Esophagus (tissue), 2 donors: ENCODE data around the gene IFIT3. TPM values are rescaled to one million over a fixed set of nuclear protein-coding genes. Genes with fewer than 3 reads are reported as not detected.

Source experiments
- H3K27ac ChIP-seq, 2 donors: one replicate each; pipeline ENCODE4 v1.5.1; 2013; ENCODE audit warnings: low read depth in 2 of 2, mild to moderate bottlenecking in 2 of 2, inconsistent platforms in 1 of 2, low read length in 1 of 2, moderate library complexity in 1 of 2
- H3K27me3 ChIP-seq, 2 donors: one replicate each; pipeline ENCODE4 v1.6.1; 2013; ENCODE audit warnings: low read length in 2 of 2, control low read depth in 1 of 2, mild to moderate bottlenecking in 1 of 2; ENCODE audit not compliant: insufficient read depth in 2 of 2, control insufficient read depth in 1 of 2
- H3K36me3 ChIP-seq, 2 donors: one replicate each; pipeline ENCODE4 v1.6.1; 2013; ENCODE audit warnings: low read length in 1 of 2; ENCODE audit not compliant: control insufficient read depth in 2 of 2, insufficient read depth in 2 of 2
- H3K4me1 ChIP-seq, 2 donors: one replicate each; pipeline ENCODE4 v1.6.1; 2013; ENCODE audit warnings: low read length in 1 of 2; ENCODE audit not compliant: control insufficient read depth in 2 of 2, insufficient read depth in 2 of 2
- H3K4me3 ChIP-seq, 2 donors: one replicate each; pipeline ENCODE4 v1.5.1; 2013; ENCODE audit warnings: low read length in 2 of 2, mild to moderate bottlenecking in 2 of 2, low read depth in 1 of 2, moderate library complexity in 1 of 2
- H3K9me3 ChIP-seq, 2 donors: one replicate each; pipeline ENCODE4 v1.6.1; 2013; ENCODE audit warnings: mild to moderate bottlenecking in 2 of 2, low read depth in 1 of 2, low read length in 1 of 2, moderate library complexity in 1 of 2; ENCODE audit not compliant: control insufficient read depth in 2 of 2, insufficient read depth in 1 of 2
- WGBS, 2 donors: extraction: QIAGEN DNeasy Blood & Tissue Kit; methylation state at CpG; one replicate each; pipeline ENCODE4 v1.1.7; 2013; 5-methylcytosine and 5-hydroxymethylcytosine counted together
- polyA plus RNA-seq, 2 donors: library from polyadenylated mRNA; stranded (reverse); fragments of 200-250 nt; gene quantifications; one replicate each; pipeline ENCODE4 v1.2.3, GENCODE V29; 2013
- donor health status: healthy with polysubstance abuse.
- donor health status: Bipolar disorder and iron deficiency.

The IFIT3 gene
- polyA plus RNA-seq, 2 donors, result 1.4 to 2.6 TPM

GRCh38 chr10:89377705-89378637 lies 50.2 kb downstream of the IFIT3 start, which contains the start of gene IFIT1B:
IFIT1B (plus strand) TSS chr10:89378056; CDS start chr10:89378136, 80 bp downstream.
- no peaks in the 10 kb centered on the region for H3K36me3 ChIP-seq
- no peak within 1 kb of the TSS for H3K4me3 ChIP-seq
- no peaks in the 10 kb centered on the region for H3K27me3 ChIP-seq
- 91 to 92% methylated on average over 5 of the region's 5 CpGs for WGBS, 2 donors
- peaks cover 0 to 3% of the 10 kb centered on the region in 2 donors for H3K4me1 ChIP-seq
- H3K27ac ChIP-seq, result no peak within 1 kb of the TSS
- no peaks in the 10 kb centered on the region for H3K9me3 ChIP-seq

DNA sequence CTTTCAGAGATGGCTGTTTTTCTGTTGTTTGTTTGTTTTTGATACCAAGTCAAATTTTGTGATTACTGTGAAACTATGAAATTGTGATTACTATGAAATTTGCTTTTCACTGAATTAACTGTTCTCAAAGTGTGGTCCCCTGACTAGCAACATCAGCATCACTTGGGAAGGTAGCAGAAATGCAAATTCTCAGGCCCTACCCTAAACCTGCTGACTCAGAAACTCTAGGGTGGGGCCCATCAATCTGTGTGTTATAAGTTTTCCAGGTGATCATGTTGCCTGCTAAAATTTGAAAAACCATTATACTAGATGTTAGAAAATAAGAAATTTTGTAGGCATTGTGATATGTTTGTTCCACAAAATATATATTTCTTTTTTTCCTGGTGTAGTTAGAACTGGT lies 51.3 kb downstream of the IFIT3 start:
- Histone ChIP-seq H3K9me3 (no peaks in the 10 kb centered on the region), H3K36me3 (no peaks in the 10 kb centered on the region), H3K4me3 (no peak overlapping the region), H3K27ac (no peak overlapping the region), H3K27me3 (no peaks in the 10 kb centered on the region), H3K4me1 (peaks cover 0 to 3% of the 10 kb centered on the region in 2 donors)

DNA sequence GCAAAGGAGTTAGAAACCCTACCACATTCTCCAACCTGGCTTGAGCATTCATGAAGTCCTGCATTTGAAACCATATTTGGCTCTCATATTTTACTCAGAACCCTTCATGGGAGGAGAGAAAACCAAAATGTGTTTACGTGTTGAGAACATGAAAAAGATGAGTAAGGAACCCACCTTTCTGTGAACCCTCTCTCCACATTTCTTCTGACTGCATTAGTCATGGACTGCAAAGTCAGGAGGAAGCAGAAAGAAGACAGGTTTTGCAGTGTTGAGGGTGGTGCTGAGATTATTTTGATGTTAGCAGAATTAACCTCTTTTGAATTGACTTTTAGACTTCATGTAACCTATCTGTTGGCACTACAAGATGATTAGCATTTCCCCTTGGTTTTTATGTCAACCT lies 55.0 kb downstream of the IFIT3 start:
- WGBS, 2 donors, result 70 to 74% methylated on average over 1 of the region's 1 CpG
- Histone ChIP-seq H3K4me3 (no peak overlapping the region), H3K27me3 (no peaks in the 10 kb centered on the region)

DNA sequence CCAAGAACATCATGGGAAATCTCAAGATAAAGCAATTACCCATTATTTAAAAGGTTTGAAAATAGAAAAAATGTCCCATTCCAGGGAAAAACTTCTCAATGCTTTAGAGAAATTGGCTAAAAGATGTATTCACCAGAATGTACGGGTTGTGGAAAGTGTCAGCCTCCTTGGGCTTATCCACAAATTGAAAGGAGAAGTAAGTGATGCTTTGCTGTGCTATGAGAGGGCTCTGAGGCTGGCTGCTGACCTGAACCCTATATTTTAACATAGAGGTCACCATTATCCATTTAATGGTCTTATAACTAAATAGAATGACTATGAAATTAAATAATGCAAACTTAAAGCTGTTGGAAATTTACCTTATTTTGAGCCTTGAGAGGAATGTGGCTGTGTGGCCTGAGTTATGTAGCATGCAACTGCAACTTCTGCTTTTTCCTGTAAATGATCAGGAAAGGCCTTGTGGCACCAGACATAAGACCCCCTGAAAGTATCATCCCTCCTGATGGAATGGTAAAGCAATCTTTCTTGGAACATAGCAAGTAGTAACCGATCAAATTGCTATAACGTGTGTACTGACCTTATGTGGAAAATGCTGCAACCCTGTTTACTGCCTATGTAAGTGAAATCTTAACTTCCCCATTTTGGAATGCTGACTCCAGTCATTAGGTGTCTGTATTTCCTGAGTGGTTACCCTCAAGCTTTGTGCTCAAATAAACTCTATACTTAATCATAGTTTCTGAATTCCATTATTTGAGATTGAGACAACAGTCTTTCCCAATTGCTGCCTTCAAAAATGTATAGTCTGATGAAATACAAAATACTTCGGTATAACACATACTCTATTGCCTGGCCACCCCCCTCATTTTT lies 56.9 kb downstream of the IFIT3 start:
- Histone ChIP-seq H3K36me3 (no peaks in the 10 kb centered on the region), H3K9me3 (no peaks in the 10 kb centered on the region), H3K4me1 (peaks cover 0 to 3% of the 10 kb centered on the region in 2 donors), H3K4me3 (no peak overlapping the region), H3K27ac (no peak overlapping the region), H3K27me3 (no peaks in the 10 kb centered on the region)
- 81 to 87% methylated on average over 4 of the region's 4 CpGs for WGBS, 2 donors

More for the DNA sequence above, 55.0 kb downstream of the IFIT3 start:
- Histone ChIP-seq H3K27ac (peak overlapping the region; percentile 40 to 61), H3K4me1 (peaks cover 0 to 3% of the 10 kb centered on the region in 2 donors), H3K36me3 (no peaks in the 10 kb centered on the region), H3K9me3 (no peaks in the 10 kb centered on the region)

DNA sequence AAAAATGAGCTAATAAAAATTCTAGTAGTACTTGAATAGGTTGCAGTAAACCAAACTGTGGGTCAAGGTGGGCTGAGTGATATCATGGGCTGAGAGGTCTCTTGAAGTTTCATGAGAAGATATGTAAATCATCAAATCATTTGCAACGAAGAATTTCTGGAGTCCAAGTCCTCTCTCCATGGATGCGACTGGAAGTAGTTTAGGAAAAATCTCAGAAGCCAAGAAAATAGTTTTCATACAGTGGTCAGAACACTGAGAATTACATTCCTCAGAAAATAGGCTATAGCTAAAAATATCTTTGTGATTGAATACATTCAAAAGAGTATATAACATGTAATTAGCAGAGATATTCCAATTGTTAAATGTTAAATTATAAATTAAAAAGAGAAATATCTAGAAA lies 61.0 kb downstream of the IFIT3 start:
- Histone ChIP-seq H3K4me1 (no peaks in the 10 kb centered on the region), H3K36me3 (no peaks in the 10 kb centered on the region), H3K4me3 (no peak overlapping the region), H3K9me3 (no peaks in the 10 kb centered on the region), H3K27ac (no peak overlapping the region), H3K27me3 (no peaks in the 10 kb centered on the region)
- 73 to 76% methylated on average over 2 of the region's 2 CpGs for WGBS, 2 donors

DNA sequence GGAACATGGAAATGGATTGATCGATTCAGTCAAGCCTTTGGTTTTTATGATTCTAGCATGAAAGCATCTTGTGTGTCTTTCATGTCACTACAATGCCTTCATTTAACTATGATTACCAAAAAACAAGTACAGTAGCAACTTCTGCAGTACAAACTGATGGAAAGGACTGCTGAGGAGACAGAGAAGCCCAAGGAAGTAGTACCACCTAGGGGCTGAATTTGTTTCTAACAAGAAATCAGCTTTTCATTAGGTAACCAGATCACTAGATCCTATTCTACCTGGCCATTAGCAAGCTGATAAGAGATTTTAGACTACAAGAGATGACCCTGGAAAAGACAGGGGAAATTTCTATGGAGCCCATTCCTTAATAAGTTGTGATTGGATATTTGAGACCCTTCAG lies 61.5 kb downstream of the IFIT3 start:
- Histone ChIP-seq H3K4me3 (no peak overlapping the region), H3K27me3 (no peaks in the 10 kb centered on the region), H3K36me3 (no peaks in the 10 kb centered on the region), H3K9me3 (no peaks in the 10 kb centered on the region), H3K27ac (no peak overlapping the region), H3K4me1 (no peaks in the 10 kb centered on the region)
- WGBS, 2 donors, result 84 to 85% methylated on average over 1 of the region's 1 CpG

Other genes with a start within 250 kb of the IFIT3 start
- gene CH25H, start 120.7 kb upstream of the IFIT3 start, polyA plus RNA-seq, result 1 to 10 TPM; 2.8 to 9.0 TPM
- 10 to 100 TPM in 1 of 2 donors, 1 to 10 TPM in 1; 7.8 to 17.3 TPM for gene LIPA, start 76.2 kb upstream of the IFIT3 start, polyA plus RNA-seq
- gene IFIT2, start 26.0 kb upstream of the IFIT3 start, polyA plus RNA-seq, result 1 to 10 TPM in 1 of 2 donors, under 1 TPM in 1; 0.94 to 1.1 TPM
- not detected for gene IFIT1B, start 50.1 kb downstream of the IFIT3 start, polyA plus RNA-seq
- gene IFIT1, start 64.6 kb downstream of the IFIT3 start, polyA plus RNA-seq, result 1 to 10 TPM; 2.3 to 2.7 TPM
- 1 to 10 TPM; 3.4 to 4.8 TPM for gene IFIT5, start 86.6 kb downstream of the IFIT3 start, polyA plus RNA-seq
- gene SLC16A12, start 207.6 kb downstream of the IFIT3 start, polyA plus RNA-seq, result under 1 TPM; 0.02 to 0.05 TPM